HEK293T (cell line): ENCODE results near the gene MGAM2.

Source experiments
- CTCF ChIA-PET: fragments of 350-600 bp; formaldehyde crosslinking; extraction: SDS; loops from one replicate; lab custom pipeline; 2021; ENCODE audit warnings: antibody characterized with exemption, inconsistent platforms; lab: Yijun Ruan, JAX
- POLR2A ChIA-PET: fragments of 350-600 bp; formaldehyde crosslinking; extraction: SDS; loops from one replicate; lab custom pipeline; 2020; ENCODE audit warnings: antibody characterized with exemption, inconsistent platforms; lab: Yijun Ruan, JAX
- DNase-seq: peaks from one replicate; pipeline ENCODE4 v3.0.0; 2012; ENCODE audit warnings: mixed read lengths; ENCODE audit errors: extremely low spot score
- ARNT ChIP-seq: fragments of 450-650 bp; IDR thresholded peaks from 2 replicates; pipeline ENCODE4 v1.6.1; 2017; ENCODE audit warnings: mild to moderate bottlenecking
- BHLHE40 ChIP-seq: fragments of 450-650 bp; IDR thresholded peaks from 2 replicates; pipeline ENCODE4 v1.6.1; 2016; ENCODE audit warnings: mild to moderate bottlenecking, moderate library complexity, borderline replicate concordance
- CTBP1 ChIP-seq: fragments of 450-650 bp; IDR thresholded peaks from 2 replicates; pipeline ENCODE4 v1.6.1; 2016; ENCODE audit warnings: borderline replicate concordance
- ELF4 ChIP-seq: fragments of 450-650 bp; IDR thresholded peaks from 2 replicates; pipeline ENCODE4 v1.6.1; 2017; ENCODE audit warnings: antibody characterized with exemption
- FOXA1 ChIP-seq: fragments of 450-650 bp; IDR thresholded peaks from 2 replicates; pipeline ENCODE4 v1.6.1; 2016; ENCODE audit warnings: mild to moderate bottlenecking
- FOXK2 ChIP-seq: fragments of 450-650 bp; IDR thresholded peaks from 2 replicates; pipeline ENCODE4 v1.6.1; 2016; ENCODE audit warnings: mild to moderate bottlenecking
- FOXM1 ChIP-seq: fragments of 450-650 bp; IDR thresholded peaks from 2 replicates; pipeline ENCODE4 v1.6.1; 2017; ENCODE audit warnings: mild to moderate bottlenecking, borderline replicate concordance
- HDGF ChIP-seq: fragments of 450-650 bp; IDR thresholded peaks from 2 replicates; pipeline ENCODE4 v1.6.1; 2017; ENCODE audit warnings: antibody characterized with exemption, borderline replicate concordance
- L3MBTL2 ChIP-seq: fragments of 450-650 bp; conservative IDR thresholded peaks from 2 replicates; pipeline ENCODE4 v1.6.1; 2016; ENCODE audit warnings: mild to moderate bottlenecking
- LEF1 ChIP-seq: fragments of 450-650 bp; IDR thresholded peaks from 2 replicates; pipeline ENCODE4 v1.6.1; 2017; ENCODE audit warnings: mild to moderate bottlenecking, borderline replicate concordance
- NFRKB ChIP-seq: fragments of 450-650 bp; IDR thresholded peaks from 2 replicates; pipeline ENCODE4 v1.6.1; 2016; ENCODE audit warnings: mild to moderate bottlenecking, moderate library complexity
- PKNOX1 ChIP-seq: fragments of 450-650 bp; IDR thresholded peaks from 2 replicates; pipeline ENCODE4 v1.6.1; 2016
- SP1 ChIP-seq: fragments of 450-650 bp; IDR thresholded peaks from 2 replicates; pipeline ENCODE4 v1.6.1; 2017
- SUZ12 ChIP-seq: fragments of 450-650 bp; IDR thresholded peaks from 2 replicates; pipeline ENCODE4 v1.6.1; 2016; ENCODE audit warnings: mild to moderate bottlenecking
- TARDBP ChIP-seq: fragments of 450-650 bp; IDR thresholded peaks from 2 replicates; pipeline ENCODE4 v1.6.1; 2016
- ZNF384 ChIP-seq: fragments of 450-650 bp; IDR thresholded peaks from 2 replicates; pipeline ENCODE4 v1.6.1; 2016

MGAM2 gene

DNA sequence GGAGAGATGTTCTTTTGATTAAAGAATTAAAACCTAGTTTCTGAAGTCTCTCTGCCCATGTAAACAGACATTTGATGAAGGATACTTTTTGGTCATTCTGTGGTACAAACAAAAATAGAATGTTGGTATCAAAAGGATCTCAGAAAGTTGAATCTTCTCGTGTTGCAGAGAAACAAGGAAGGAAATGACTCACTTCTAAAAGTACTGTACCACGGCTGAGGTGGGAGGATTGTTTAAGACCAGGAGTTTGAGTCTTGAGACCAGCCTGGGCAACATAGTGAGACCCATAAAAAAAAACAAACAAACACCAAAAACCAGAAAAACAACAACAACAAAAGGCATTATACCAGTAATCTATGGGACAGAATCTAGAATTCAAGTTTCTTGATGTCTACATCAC is 76.6 kb downstream of the MGAM2 start:
- no peak for DNase-seq
- no peak for TF ChIP-seq L3MBTL2
- TF ChIP-seq BHLHE40 = no peak
- no peak for TF ChIP-seq FOXM1
- TF ChIP-seq ELF4 = no peak
- CTCF ChIA-PET = no interaction called here
- POLR2A ChIA-PET = no interaction called here

- ChIA-PET POLR2A (no interaction called here), CTCF (interaction anchor here (0.8 kb wide), 1 partner anchor 169 kb away, joined by 3 read pairs; no protein-coding TSS in a partner anchor)
- no peak for TF ChIP-seq SUZ12
- no peak for TF ChIP-seq ARNT
- TF ChIP-seq FOXA1 = no peak
- no peak for TF ChIP-seq LEF1
- TF ChIP-seq CTBP1 = no peak
- no peak for TF ChIP-seq NFRKB
- DNase-seq = no peak
Observed at GRCh38 chr7:142188846-142189245, 77.3 kb downstream of the MGAM2 start.

DNA sequence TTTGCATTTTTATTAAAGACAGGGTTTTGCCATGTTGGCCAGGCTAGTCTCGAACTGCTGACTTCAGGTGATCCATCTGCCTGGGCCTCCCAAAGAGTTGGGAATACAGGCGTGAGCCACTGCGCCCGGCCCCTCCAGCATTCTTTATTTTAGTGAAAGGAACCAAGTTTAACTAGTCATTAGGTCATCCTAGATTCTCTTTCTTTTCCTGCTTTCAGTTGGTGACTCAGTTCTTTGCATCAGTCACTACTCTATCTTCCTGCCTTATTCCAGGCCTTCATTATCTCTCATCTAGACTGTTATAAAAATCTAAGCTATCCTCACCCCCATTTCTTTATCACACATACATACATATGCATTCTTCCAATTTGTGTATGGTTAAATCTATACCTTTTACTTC is 82.7 kb downstream of the MGAM2 start:
- TF ChIP-seq SP1 (no peak), FOXA1 (no peak)
- ChIA-PET POLR2A (no interaction called here), CTCF (no interaction called here)
- no peak for DNase-seq

DNA sequence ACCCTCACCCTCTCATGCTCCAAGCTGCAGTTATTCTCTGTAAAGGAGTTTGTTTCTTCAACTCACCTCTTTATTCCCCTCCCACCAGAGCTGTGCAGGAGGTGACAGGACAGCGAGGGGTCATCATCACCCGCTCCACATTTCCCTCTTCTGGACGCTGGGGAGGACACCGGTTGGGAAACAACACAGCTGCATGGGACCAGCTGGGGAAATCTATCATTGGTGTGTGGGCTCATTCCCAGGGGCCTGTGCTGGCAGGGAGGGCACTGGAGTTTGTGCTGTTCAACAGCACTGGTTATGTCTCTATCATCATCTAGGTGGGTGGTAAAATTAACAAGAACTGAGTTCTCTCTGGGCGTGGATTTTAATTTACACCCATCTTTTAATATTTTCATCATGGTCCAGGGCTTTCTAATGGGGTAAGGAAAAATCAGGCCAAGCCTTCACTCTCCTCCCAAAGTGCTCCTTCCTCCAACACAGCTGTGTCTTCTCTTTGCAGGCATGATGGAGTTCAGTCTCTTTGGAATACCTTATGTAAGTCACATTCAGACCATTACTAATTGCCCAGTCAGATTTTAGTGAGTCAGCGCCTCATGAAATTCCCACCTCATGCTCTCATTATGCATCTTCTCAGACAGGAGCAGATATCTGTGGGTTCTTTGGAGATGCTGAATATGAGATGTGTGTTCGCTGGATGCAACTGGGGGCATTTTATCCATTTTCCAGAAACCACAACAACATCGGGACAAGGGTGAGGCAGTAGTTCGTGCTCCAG is 84.7 kb downstream of the MGAM2 start:
- ChIA-PET POLR2A (no interaction called here), CTCF (interaction anchor here (0.7 kb wide), 1 partner anchor 18 kb away, joined by 3 read pairs; no protein-coding TSS in a partner anchor)
- TF ChIP-seq PKNOX1 (no peak), HDGF (no peak), TARDBP (no peak), ELF4 (no peak), SP1 (no peak)
- DNase-seq = no peak

DNA sequence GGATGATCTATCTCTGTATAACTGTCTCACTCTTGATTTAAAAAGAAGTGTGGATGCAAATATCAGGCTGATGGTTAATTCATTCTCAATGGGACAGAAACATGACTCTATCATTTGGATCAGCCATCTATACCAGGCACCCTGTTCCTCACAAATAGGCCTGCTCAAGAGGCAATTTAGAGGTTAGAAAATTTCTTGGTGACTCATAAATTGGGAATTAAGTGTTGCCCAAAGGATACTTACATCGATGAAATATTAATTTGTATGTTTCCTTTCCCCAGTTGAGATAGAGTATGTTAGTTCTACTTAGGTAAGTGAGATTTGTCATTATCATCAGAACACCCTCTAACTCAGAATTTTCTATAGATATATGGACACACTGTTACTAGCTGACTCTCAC is 88.7 kb downstream of the MGAM2 start:
- no peak for TF ChIP-seq L3MBTL2
- no peak for TF ChIP-seq ZNF384
- DNase-seq = no peak
- CTCF ChIA-PET = no interaction called here
- POLR2A ChIA-PET = no interaction called here

DNA sequence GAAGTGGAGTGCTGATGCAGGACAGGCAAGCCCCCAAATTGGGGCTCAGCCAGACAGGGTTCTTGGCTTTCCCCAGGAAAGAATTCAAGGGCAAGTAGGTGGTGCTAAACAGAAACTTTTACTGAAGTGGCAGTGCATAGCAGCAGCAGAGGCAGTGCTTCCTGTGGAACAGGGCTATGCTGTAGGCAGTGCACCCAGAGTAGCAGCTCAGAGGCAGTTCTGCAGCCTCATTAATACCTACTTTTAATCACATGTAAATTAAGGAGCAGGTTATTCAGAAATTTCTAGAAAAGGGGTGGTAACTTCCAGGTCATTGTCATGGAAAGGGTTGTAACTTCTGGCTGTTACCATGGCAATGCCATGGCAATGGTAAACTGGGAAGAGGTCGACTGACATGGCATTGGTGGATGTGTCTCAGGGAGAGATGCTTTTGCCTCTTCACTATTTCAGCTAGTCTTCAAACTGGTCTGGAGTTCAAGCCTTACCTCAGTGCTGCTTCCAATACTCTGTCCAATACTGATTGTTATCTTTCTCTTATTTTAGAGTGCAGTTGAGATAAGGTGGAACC is 117.1 kb downstream of the MGAM2 start:
- CTCF ChIA-PET = interaction anchor here (1.7 kb wide), 1 partner anchor 252 kb away, joined by 8 read pairs; no protein-coding TSS in a partner anchor

DNA sequence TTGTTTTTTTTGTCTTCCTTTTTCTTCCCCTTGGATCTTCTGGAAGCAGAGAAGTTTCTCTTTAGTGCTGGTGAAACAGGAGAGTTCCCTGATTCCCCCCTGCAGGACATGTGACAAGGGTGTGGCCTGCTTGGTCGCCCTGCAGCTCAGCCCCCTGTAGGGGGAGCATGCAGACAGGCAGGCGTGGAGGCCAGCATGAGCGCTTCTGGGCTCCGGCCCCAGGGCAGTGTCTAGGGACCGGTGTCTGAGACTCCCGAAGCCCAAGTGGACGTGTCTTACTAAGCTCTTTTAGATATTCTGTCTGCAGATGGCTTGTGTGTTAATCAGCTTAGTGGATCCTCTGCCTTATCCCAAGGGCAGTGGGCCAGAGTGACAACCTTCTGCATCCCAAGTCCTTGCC is 120.2 kb downstream of the MGAM2 start:
- DNase-seq = peak; percentile 73
- POLR2A ChIA-PET = no interaction called here
- CTCF ChIA-PET = no interaction called here
- TF ChIP-seq L3MBTL2 = 0 out of 2 replicates have a peak, but pooled peaks have one; percentile 17
- no peak for TF ChIP-seq SP1

More for the DNA sequence above, 117.1 kb downstream of the MGAM2 start:
- no peak for DNase-seq
- POLR2A ChIA-PET = no interaction called here
- TF ChIP-seq PKNOX1 (no peak), TARDBP (no peak), FOXK2 (no peak), FOXM1 (no peak), LEF1 (no peak), ARNT (no peak), SP1 (no peak), SUZ12 (no peak), FOXA1 (no peak), ELF4 (no peak), NFRKB (no peak), CTBP1 (no peak), BHLHE40 (no peak), ZNF384 (no peak), HDGF (no peak), L3MBTL2 (no peak)

GRCh38 chr7:142240546-142240945 is 129.0 kb downstream of the MGAM2 start:
- DNase-seq = no peak
- ChIA-PET POLR2A (no interaction called here), CTCF (no interaction called here)
- TF ChIP-seq ZNF384 = no peak
- TF ChIP-seq FOXK2 = no peak
- no peak for TF ChIP-seq TARDBP
- TF ChIP-seq CTBP1 = no peak
- TF ChIP-seq FOXM1 = no peak
- no peak for TF ChIP-seq BHLHE40
- TF ChIP-seq SUZ12 = no peak
- no peak for TF ChIP-seq PKNOX1
- no peak for TF ChIP-seq NFRKB
- no peak for TF ChIP-seq HDGF
- no peak for TF ChIP-seq SP1
- no peak for TF ChIP-seq ARNT
- TF ChIP-seq LEF1 = no peak
